Putamen (tissue), 1 donor: ENCODE results near the gene SKI.
"Not testable (repeated sequence)": the region's sequence is repeated elsewhere in the genome, so short reads cannot be mapped to it uniquely, and the experiment has no call there.

Experiments
- DNase-seq: peaks from one replicate; pipeline ENCODE4 v3.0.0-alpha.2; 2016; ENCODE audit warnings: low spot score

The SKI gene

GRCh38 chr1:2242814-2243725 lies 15.0 kb downstream of the SKI start:
- no peak for DNase-seq

DNA sequence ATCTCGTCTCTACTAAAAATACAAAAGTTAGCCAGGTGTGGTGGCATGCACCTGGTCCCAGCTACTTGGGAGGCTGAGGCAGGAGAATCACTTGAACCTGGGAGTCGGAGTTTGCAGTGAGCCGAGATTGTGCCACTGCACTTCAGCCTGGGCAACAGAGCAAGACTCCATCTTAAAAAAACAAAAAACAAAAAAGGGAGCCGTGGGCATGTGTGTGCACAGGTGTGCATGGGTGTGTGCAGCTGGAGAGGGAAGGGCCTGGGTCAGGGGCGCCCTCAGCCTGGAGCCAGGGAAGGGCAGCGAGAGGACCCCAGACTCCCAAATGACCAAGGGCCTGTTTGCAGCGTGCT lies 18.9 kb downstream of the SKI start:
- DNase-seq = not testable (repeated sequence)

DNA sequence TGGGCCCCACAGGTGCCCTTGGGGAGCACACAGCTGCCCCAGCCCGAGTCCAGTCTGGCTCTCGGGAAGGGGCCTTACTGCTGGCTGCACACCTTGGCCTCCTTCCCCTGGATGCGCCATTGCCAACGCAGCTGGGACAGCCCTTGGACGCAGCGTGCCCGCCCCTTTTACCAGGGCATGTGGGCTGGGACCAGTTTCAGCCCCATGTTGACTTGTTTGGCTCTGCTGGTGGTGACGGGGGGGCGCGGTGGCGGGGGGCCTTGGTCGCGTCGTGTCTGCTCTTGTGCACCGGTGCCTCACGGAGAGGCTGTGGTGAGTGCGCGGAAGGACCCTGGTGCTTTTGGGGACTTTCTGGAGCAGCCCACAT lies 19.6 kb downstream of the SKI start:
- no peak for DNase-seq

DNA sequence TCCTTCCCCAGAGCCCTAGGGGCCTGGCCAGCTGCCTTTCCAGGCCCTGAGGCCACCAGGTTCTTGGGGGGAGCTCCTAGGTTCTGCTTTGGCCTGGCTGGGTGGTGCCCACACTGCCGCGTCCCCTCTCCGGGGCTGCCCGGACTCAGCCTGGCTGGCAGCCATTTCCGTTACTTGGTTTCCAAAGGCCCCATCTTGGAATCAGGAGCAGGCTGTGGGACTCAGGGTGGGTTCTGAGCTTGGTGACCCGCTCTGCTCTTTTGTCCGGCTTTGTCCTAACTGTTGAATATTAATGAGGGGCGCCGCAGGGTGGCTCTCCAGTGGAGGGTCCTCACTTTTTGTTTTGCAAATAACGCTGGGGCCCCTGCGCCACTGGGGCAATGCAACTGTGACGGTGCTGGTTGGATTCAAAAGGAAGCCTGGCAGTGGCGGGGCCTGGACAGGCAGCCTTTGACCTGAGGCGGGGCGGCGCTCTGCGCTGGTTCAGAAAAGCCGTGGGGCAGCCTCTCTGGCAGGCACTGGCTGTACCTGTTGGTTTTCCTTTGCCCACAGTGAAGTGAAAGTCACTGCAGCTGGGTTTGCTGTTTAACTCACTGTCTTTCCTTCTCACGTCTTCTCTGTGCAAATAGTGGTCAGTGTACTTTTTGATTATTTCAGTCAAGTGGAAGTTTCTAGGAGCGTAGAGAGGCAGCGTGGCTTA lies 20.2 kb downstream of the SKI start:
- no peak for DNase-seq

- DNase-seq = no peak
Observed at GRCh38 chr1:2248854-2249558, 20.9 kb downstream of the SKI start.

GRCh38 chr1:2249559-2249906 lies 21.4 kb downstream of the SKI start:
- no peak for DNase-seq

DNA sequence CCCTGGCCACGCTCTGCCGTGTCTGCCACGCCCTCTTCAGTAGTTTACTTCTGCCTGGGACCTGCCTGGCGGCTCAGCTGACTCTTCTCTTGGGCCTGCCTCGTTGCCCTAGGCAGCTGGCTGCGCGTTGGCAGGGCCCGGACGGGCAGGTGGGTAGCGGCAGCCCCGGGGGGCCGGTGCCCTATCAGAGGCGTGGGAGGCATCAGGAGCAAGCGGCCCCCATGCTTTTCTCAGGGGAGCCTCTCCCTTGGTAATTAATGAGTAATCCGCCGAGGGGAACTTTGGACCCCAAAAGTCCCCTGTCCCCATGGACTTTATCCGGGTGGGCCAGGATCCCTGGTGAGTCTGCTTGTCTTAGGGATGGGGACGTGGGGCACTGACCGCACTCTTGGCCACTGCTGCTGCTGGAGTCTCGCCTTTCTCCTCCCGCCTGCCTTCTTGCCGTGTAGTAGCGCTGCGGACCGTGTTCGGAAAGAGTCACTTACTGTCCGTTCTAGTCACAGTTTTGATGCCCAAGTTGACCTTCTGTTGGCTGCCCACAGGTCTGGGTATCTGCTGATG lies 22.7 kb downstream of the SKI start:
- no peak for DNase-seq

GRCh38 chr1:2251363-2251762 lies 23.2 kb downstream of the SKI start:
- no peak for DNase-seq

DNA sequence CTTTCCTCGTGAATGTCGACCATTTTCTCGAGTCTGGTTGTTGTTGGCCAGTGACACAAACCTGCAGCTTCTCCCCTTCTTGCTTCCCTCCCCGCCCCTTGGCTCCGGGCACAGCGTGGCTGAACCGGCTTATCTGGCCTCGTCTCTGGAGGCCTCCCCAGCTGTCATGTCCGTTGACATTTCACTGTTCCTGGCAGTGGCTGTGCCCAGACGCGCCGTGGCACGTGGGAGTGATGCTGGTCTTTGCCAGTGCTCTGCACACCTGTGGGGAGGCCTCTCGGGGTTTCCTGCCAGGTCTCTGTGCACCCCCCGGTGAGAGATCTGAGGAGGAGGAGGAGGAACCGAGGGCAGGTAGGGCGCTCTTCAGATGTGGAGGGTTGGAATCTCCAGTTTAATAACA lies 23.7 kb downstream of the SKI start:
- no peak for DNase-seq

GRCh38 chr1:2252423-2252822 lies 24.3 kb downstream of the SKI start:
- no peak for DNase-seq

DNA sequence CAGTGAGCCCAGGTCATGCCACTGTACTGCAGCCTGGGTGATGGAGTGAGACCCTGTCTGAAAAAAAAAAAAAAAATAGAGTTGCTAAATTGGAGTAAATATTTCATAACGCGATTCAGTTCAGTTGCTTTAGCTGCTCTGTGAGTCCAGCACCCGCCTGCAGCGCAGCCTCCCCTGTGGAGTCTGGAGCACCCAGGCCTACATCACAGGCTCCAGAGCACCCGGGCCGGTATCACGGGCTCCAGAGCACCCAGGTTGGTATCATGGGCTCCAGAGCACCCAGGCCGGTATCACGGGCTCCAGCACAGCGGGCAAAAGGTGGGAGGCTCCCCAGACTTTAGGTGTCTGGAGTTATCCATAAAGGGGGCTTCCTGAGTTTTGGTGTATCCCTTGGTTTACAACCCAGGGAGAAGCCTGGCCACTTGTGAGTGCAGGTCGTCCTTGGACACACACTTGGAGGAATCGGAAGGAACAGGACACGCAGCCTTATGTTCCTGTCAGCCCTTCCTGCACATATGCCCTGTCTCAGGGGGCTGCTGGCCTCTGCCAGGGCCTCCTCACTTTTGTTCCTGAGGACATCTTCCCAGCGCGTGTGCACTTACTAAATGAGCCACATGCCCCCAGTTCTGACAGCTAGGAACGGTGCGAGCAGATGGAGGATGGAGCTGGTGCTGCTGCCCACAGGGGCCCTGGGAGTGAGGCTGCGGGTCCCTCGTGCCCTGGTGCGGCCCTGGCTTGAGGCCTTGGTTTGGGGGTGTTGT lies 25.1 kb downstream of the SKI start:
- no peak for DNase-seq

GRCh38 chr1:2253797-2254480 lies 25.8 kb downstream of the SKI start:
- DNase-seq = no peak

- DNase-seq = no peak
Observed at GRCh38 chr1:2255047-2255419, 26.9 kb downstream of the SKI start.

DNA sequence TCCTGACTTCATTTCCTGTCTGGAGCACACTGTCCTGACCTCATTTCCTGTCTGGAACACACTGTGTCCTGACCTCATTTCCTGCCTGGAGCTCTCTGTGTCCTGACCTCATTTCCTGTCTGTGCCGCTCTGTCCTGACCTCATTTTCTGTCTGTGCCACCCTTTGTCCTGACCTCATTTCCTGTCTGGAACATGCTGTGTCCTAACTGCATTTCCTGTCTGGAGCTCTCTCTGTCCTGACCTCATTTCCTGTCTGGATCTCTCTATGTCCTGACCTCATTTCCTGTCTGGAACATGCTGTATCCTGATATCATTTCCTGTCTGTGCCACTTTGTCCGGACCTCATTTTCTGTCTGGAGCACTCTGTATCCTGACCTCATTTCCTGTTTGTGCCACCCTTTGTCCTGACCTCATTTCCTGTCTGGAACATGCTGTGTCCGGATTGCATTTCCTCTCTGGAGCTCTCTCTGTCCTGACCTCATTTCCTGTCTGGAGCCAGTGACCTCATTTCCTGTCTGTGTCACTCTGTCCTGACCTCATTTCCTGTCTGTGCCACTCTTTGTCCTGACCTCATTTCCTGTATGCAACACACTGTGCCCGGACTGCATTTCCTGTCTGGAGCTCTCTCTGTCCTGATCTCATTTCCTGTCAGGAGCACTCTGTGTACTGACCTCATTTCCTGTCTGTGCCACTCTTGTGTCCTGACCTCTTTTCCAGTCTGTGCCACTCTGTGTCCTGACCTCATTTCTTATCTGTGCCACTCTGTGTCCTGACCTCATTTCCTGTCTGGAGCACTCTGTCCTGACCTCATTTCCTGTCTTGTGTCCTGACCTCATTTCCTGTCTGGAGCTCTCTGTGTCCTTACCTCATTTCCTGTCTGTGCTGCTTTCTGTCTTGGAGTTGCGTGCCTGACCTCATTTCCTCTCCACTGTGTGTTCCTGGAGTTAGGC lies 27.6 kb downstream of the SKI start:
- DNase-seq = no peak

GRCh38 chr1:2256435-2257244 lies 28.5 kb downstream of the SKI start:
- no peak for DNase-seq

DNA sequence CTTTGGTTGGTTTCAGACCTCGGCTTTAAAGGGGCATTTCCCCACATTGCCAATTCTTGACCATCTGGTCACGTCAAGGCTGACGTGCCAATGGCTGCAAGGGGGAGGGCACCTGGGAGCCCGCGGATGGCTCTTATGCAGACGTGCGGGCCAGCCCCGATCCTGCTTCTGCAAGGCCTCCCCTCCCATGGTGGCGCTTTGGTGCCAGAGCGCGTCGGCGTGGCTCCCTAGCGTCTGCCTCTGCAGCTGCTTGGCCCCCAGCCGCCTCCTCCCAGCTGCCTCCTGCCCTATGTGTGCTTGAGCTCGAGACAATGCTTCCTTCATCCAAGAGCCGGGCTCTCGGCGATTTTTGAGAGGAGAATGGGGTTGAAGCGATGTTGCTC lies 29.1 kb downstream of the SKI start:
- peak; percentile 90 for DNase-seq

GRCh38 chr1:2258122-2258681 lies 30.1 kb downstream of the SKI start:
- DNase-seq = no peak

DNA sequence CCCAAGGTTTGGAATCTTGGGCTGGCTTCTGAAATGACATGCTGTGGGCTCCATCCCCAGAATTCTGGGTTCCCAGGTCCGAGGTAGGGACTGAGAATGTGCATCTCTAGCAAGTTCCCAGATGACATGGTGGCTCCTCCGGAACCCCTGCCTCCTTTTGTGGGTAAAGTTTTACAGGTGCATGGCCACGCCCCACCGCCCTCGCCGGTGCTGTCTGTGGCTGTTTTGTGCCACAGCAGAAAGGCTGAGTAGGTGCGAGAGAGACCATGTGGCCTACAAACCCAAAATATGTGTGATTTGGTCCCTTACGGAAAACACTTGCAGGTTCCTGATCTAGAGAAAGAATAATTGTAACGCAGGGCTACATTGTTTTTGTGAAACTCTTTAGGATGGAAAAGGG lies 30.9 kb downstream of the SKI start:
- no peak for DNase-seq
